Hepatocyte (in vitro differentiated cells): Measurements from ENCODE around the gene CCDC24.

ENCODE experiments used
- CTCF ChIP-seq: fragments of 200-600 bp; sonication (generic); IDR thresholded peaks from 2 replicates; pipeline ENCODE4 v1.5.1; 2016; ENCODE audit warnings: antibody characterized with exemption, mild to moderate bottlenecking; ENCODE audit not compliant: poor library complexity
- EZH2 ChIP-seq: fragments of 200-600 bp; sonication (generic); IDR thresholded peaks from 2 replicates; pipeline ENCODE4 v1.6.1; 2016; ENCODE audit warnings: antibody characterized with exemption, mild to moderate bottlenecking, borderline replicate concordance
- EZH2phosphoT487 ChIP-seq: fragments of 200-600 bp; sonication (generic); IDR thresholded peaks from one replicate; pipeline ENCODE4 v1.6.1; 2018; ENCODE audit warnings: antibody characterized with exemption, mild to moderate bottlenecking, low read depth, moderate library complexity; ENCODE audit not compliant: unreplicated experiment, severe bottlenecking

DNA sequence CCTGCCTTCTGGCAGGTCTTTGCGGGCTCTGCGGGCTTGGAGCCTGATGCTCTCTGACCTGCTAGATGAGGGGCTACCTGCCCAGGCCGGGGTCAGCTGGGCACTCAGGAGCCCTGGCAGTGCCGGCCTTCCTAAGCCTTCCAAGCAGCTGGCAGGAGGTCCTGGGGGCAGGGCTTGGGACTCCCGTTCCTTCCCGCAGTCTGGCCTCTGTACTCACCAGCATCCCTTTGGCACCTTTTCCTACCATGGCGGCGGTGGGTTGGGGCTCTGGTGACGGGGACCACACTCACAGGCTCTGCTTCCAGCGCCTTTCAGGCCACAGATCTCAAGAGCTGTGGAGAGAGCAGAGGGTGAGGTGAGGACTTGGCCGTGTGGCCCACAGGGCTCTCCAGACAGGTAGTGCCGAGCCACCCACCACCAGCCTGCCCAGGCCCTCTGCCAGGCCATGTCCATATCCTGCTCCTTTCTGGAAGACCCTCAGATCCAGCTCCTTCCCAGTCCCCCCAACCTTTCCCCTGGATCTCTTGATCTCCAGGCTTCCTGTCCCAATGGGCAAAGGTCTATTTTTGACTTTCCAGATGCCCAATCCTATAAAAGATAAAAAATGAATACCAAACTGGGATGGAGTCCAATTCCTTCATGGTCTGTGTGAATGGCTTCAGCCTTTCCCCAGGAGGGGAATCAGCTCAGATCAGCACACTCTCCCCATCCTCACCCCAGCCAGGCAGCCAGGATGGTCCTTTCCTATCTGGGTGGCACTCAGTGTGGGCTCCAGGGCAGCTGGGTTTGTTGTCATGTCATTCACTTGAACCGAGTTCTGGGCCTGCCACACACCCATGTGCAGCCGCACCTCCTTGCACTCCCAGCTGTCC, 32.9 kb downstream of the CCDC24 start:
- TF ChIP-seq CTCF (no peak), EZH2phosphoT487 (no peak), EZH2 (no peak)
